ENCODE results near the gene PANK2.
A peak's percentile ranks its signal among the peaks of the same experiment; 100 is the strongest.

DNA sequence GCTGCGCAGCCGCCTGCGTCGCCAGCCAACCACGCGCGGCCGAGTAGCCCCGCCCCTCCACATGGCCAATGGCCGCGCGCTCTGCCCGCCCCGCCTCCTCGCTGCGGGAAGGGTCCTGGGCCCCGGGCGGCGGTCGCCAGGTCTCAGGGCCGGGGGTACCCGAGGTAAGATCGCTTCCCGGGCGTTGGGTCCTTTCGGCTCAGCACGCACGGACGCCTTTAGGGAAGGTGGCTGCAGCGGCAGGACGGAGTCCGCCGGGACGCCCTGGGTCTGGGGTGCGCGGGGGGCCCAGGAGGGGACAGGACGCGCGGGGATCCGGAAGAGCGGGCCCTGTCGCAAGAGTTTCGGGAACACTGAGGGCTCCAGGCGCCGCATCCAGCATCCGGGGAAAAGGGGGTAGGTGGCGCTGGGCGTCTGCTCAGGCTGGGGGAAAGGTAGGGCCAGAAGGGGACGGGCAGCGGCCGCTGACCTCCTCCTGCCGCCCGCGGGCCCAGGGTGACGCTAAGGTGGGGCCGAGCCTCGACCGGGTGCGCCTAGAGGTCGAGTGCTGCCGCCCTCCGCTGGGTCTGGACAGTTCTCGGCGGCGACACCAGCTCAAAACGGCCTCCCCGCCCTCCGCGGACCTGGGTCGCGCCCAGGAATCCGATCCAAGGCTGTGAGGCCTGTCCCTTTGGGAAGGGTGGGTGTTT is 42.3 kb upstream of the PANK2 start, which contains the start of gene MAVS:
- TF ChIP-seq POLR2A (IDR thresholded peaks at IDR 0.05; ENCODE audit: low read length) = peak; percentile 62
- TF ChIP-seq GATA1 (IDR thresholded peaks at IDR 0.05; ENCODE audit: low read depth, low read length) = no peak

Data from erythroblast (primary cell).